Measurements from ENCODE around the gene EFS. TPM values are rescaled to one million over a fixed set of nuclear protein-coding genes. Genes with fewer than 3 reads are reported as not detected.

Gene EFS
- total and polyA plus RNA-seq, 2 of the 8 experiments (the other 6 are each of a cell fraction or from before 2014, with no cell fraction given), result 27.8 to 28.6 TPM

DNA sequence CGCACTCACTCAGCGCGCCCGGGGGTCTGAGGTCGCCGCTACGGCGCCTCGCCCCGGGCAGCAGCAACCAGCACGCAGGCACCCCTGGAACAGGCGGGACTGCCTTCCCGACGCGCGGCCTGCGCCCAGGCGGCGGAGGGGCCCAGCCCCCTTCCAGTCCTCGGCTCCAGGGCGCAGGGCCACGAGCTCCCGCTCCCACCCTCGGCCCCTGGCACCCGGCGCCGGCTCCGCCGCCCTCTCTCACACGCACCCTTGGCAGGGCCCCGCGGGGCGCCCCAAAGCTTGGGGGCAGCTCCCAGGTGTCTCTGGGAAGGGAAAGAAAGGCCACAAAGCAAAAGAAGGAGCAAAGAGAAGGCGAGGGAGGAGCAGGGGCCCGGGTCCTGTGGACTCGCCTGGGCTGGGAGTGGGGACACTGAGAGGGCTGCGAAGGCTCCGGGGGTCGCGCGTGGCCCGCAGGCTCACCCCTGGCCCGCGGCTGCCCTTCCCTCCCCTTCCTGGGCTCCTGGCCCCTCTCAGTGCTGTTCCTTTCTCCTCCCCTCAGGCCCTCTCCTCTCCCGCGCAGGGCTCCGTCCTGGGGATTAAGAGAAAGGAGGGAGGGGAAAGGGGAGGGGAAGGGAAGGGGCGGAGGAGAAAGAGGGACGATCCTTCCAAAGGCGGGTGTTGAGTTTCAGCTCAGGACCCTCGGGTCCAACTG, 907 bp upstream of the EFS start (continued):
- no peak for TF ChIP-seq TEAD4 (IDR thresholded peaks at IDR 0.05; ENCODE audit: low read depth, low read length)
- TF ChIP-seq CBX8 (IDR thresholded peaks at IDR 0.05; ENCODE audit: borderline replicate concordance, low read depth, low read length), result no peak
- TF ChIP-seq BACH1 (IDR thresholded peaks at IDR 0.05; ENCODE audit: low read length), result no peak
- TF ChIP-seq POLR2AphosphoS5 (IDR thresholded peaks at IDR 0.05; ENCODE audit: low read depth, low read length), result peak; percentile 59; the same call in 1 of the 2 replicates
- TF ChIP-seq HDAC6 (IDR thresholded peaks at IDR 0.05; ENCODE audit: low read depth, low read length), result no peak
- TF ChIP-seq POU5F1 (IDR thresholded peaks at IDR 0.05; ENCODE audit: low read depth, low read length), result no peak
- TF ChIP-seq POLR2A (IDR thresholded peaks at IDR 0.05; ENCODE audit: control extremely low read depth in 1 of 2, low read depth in 2 of 2, low read length in 2 of 2), result peak in 1 of 2 experiments; percentile 87; a peak in 2 of 3 replicates
- no peak for TF ChIP-seq SIRT6 (IDR thresholded peaks at IDR 0.05; ENCODE audit: low read length)
- no peak for TF ChIP-seq CTBP2 (IDR thresholded peaks at IDR 0.05; ENCODE audit: borderline replicate concordance, insufficient read depth, insufficient read length, low read length)
- TF ChIP-seq ASH2L (IDR thresholded peaks at IDR 0.05; ENCODE audit: low read length), result peak; percentile 59
- no peak for TF ChIP-seq CREB1 (IDR thresholded peaks at IDR 0.05)
- TF ChIP-seq ZNF274 (IDR thresholded peaks at IDR 0.05; ENCODE audit: borderline replicate concordance, extremely low read depth, low read length), result no peak
- TF ChIP-seq SRF (IDR thresholded peaks at IDR 0.05; ENCODE audit: low read depth, low read length), result no peak
- no peak for TF ChIP-seq RAD21 (IDR thresholded peaks at IDR 0.05 in 1 of 2, conservative IDR thresholded peaks at IDR 0.05 in 1 of 2; ENCODE audit: low read depth in 2 of 2, low read length in 2 of 2)
- TF ChIP-seq HDAC2 (IDR thresholded peaks at IDR 0.05; ENCODE audit: borderline replicate concordance in 1 of 2, low read depth in 2 of 2, low read length in 2 of 2), result 0 out of 4 replicates have a peak, but pooled peaks of 1 of the 2 experiments have one; percentile 9
- TF ChIP-seq BCL11A (IDR thresholded peaks at IDR 0.05; ENCODE audit: low read depth in 2 of 2, low read length in 2 of 2), result no peak
- TF ChIP-seq, protein P1, sequence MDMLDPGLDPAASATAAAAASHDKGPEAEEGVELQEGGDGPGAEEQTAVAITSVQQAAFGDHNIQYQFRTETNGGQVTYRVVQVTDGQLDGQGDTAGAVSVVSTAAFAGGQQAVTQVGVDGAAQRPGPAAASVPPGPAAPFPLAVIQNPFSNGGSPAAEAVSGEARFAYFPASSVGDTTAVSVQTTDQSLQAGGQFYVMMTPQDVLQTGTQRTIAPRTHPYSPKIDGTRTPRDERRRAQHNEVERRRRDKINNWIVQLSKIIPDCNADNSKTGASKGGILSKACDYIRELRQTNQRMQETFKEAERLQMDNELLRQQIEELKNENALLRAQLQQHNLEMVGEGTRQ (IDR thresholded peaks at IDR 0.05; ENCODE audit: low read length), result no peak
- TF ChIP-seq RBBP5 (IDR thresholded peaks at IDR 0.05; ENCODE audit: borderline replicate concordance, low read depth, low read length), result 0 out of 2 replicates have a peak, but pooled peaks have one; percentile 8
